ENCODE results near the gene COL27A1. TPM values are rescaled to one million over a fixed set of nuclear protein-coding genes. Genes with fewer than 3 reads are reported as not detected.

Gene COL27A1
- total and polyA plus RNA-seq, 2 donors from 2014 or later = 13.6 to 45.6 TPM

GRCh38 chr9:114304416-114305188 is 149.3 kb downstream of the COL27A1 start:
- H3K9ac ChIP-seq (ENCODE audit: low read length in 3 of 3) = no peak overlapping the region
- no peaks in the 10 kb centered on the region for H3K27me3 ChIP-seq (ENCODE audit: control insufficient read depth, insufficient read depth, low read length)
- no peak for TF ChIP-seq CTCF (IDR thresholded peaks at IDR 0.05; ENCODE audit: borderline replicate concordance, extremely low read depth, insufficient read depth)
- no peak overlapping the region for H3K4me3 ChIP-seq (ENCODE audit: low read length in 3 of 3)
- peaks cover 0 to 6% (median 0%) of the 10 kb centered on the region in 3 donors for H3K4me1 ChIP-seq (ENCODE audit: control insufficient read depth in 2 of 3, insufficient read depth in 2 of 3, low read depth in 1 of 3, low read length in 3 of 3)
- no peaks in the 10 kb centered on the region for H3K9me3 ChIP-seq (ENCODE audit: control insufficient read depth in 2 of 3, insufficient read depth in 1 of 3, low read length in 3 of 3)
- FAIRE-seq (no peak), DNase-seq (peak in 2 of 5 donors; percentile 27 to 31)
- H3K36me3 ChIP-seq (ENCODE audit: control insufficient read depth in 2 of 3, insufficient read depth in 3 of 3, low read length in 3 of 3) = peaks cover 0 to 9% (median 7%) of the 10 kb centered on the region in 3 donors
- intact Hi-C loops (cut with DNase I) = no loop called here
- no peak overlapping the region for H3K27ac ChIP-seq (ENCODE audit: low read depth in 2 of 2, low read length in 2 of 2)

- DNase-seq = no peak
- H3K27ac ChIP-seq (ENCODE audit: low read depth in 2 of 2, low read length in 2 of 2) = no peak overlapping the region
- H3K9ac ChIP-seq (ENCODE audit: low read length in 3 of 3) = no peak overlapping the region
- peaks cover 0 to 6% (median 0%) of the 10 kb centered on the region in 3 donors for H3K4me1 ChIP-seq (ENCODE audit: control insufficient read depth in 2 of 3, insufficient read depth in 2 of 3, low read depth in 1 of 3, low read length in 3 of 3)
- no peak overlapping the region for H3K4me3 ChIP-seq (ENCODE audit: low read length in 3 of 3)
- H3K27me3 ChIP-seq (ENCODE audit: control insufficient read depth, insufficient read depth, low read length) = no peaks in the 10 kb centered on the region
- intact Hi-C loops (cut with DNase I) = no loop called here
- H3K9me3 ChIP-seq (ENCODE audit: control insufficient read depth in 2 of 3, insufficient read depth in 1 of 3, low read length in 3 of 3) = no peaks in the 10 kb centered on the region
- no peak for TF ChIP-seq CTCF (IDR thresholded peaks at IDR 0.05; ENCODE audit: borderline replicate concordance, extremely low read depth, insufficient read depth)
- FAIRE-seq = no peak
- peaks cover 0 to 5% (median 0%) of the 10 kb centered on the region in 3 donors for H3K36me3 ChIP-seq (ENCODE audit: control insufficient read depth in 2 of 3, insufficient read depth in 3 of 3, low read length in 3 of 3)
These were observed 152.5 kb downstream of the COL27A1 start for GRCh38 chr9:114307899-114308267.

- Histone ChIP-seq H3K4me3 (ENCODE audit: low read length in 3 of 3) (no peak overlapping the region), H3K36me3 (ENCODE audit: control insufficient read depth in 2 of 3, insufficient read depth in 3 of 3, low read length in 3 of 3) (peaks cover 0 to 5% (median 0%) of the 10 kb centered on the region in 3 donors), H3K27me3 (ENCODE audit: control insufficient read depth, insufficient read depth, low read length) (no peaks in the 10 kb centered on the region), H3K9me3 (ENCODE audit: control insufficient read depth in 2 of 3, insufficient read depth in 1 of 3, low read length in 3 of 3) (no peaks in the 10 kb centered on the region), H3K4me1 (ENCODE audit: control insufficient read depth in 2 of 3, insufficient read depth in 2 of 3, low read depth in 1 of 3, low read length in 3 of 3) (peaks cover 0 to 6% (median 0%) of the 10 kb centered on the region in 3 donors), H3K9ac (ENCODE audit: low read length in 3 of 3) (no peak overlapping the region), H3K27ac (ENCODE audit: low read depth in 2 of 2, low read length in 2 of 2) (no peak overlapping the region)
- FAIRE-seq (no peak), DNase-seq (peak in 2 of 5 donors; percentile 18 to 32)
- no peak for TF ChIP-seq CTCF (IDR thresholded peaks at IDR 0.05; ENCODE audit: borderline replicate concordance, extremely low read depth, insufficient read depth)
- intact Hi-C loops (cut with DNase I) = no loop called here
These were observed 153.1 kb downstream of the COL27A1 start for GRCh38 chr9:114308361-114308950.

Measured in kidney (tissue), 14 donors.